ENCODE measurements around the gene GOLGA8S.
"Not testable (repeated sequence)": the region's sequence is repeated elsewhere in the genome, so short reads cannot be mapped to it uniquely, and the experiment has no call there.

DNA sequence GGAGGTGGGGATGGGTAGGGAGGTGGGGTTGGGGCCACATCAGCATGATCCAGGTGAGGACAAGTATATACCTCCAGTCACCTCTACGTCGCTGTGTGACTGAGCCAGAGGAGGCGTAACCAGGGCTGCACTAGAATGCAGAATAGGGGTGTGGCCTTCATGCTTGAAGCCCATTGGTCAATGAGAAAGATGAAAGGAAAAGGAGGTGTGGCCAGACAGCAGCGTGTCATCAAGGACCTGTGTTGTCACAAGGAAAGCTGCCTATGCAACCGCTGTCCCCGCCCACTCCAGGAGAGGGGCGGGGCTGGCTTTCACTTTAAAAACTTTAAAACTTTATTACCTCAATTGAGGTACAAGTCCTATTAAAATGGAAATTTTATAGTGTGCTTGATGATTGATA lies 20.5 kb upstream of the GOLGA8S start, which contains the start of gene GOLGA6L26:
- not testable (repeated sequence) for TF ChIP-seq FOXM1 (IDR thresholded peaks at IDR 0.05; ENCODE audit: borderline replicate concordance, low read depth); YY1 (IDR thresholded peaks at IDR 0.05; ENCODE audit: low read depth); EP300 (IDR thresholded peaks at IDR 0.05; ENCODE audit: borderline replicate concordance); TAF1 (IDR thresholded peaks at IDR 0.05; ENCODE audit: low read depth); EGR1 (IDR thresholded peaks at IDR 0.05); MAX (IDR thresholded peaks at IDR 0.05); TCF12 (IDR thresholded peaks at IDR 0.05; ENCODE audit: low read depth); REST (IDR thresholded peaks at IDR 0.05; ENCODE audit: low read depth); TEAD4 (IDR thresholded peaks at IDR 0.05)

Data from Ishikawa (cell line).